K562 (cell line): ENCODE data around the gene C17orf50.

Experiments used
- ARID3A ChIP-seq: IDR thresholded peaks from 2 replicates; pipeline ENCODE4 v1.6.1; 2012; ENCODE audit warnings: low read depth, low read length, improper control_type of control experiment, borderline replicate concordance
- CEBPB ChIP-seq: fragments of 450-650 bp; IDR thresholded peaks from 2 replicates; pipeline ENCODE4 v1.6.1; 2016; ENCODE audit warnings: missing genetic modification characterization, missing compliant biosample characterization
- CTBP1 ChIP-seq: fragments of 450-650 bp; IDR thresholded peaks from 2 replicates; pipeline ENCODE4 v1.6.1; 2016; ENCODE audit warnings: borderline replicate concordance
- CUX1 ChIP-seq: fragments of 200-800 bp; sonication (Bioruptor generic); IDR thresholded peaks from 2 replicates; pipeline ENCODE4 v1.6.1; 2016; ENCODE audit warnings: missing genetic modification characterization, missing compliant biosample characterization
- GTF2F1 ChIP-seq: IDR thresholded peaks from 2 replicates; pipeline ENCODE4 v1.6.1; 2011; ENCODE audit warnings: low read depth, low read length, improper control_type of control experiment
- MAFF ChIP-seq: IDR thresholded peaks from 2 replicates; pipeline ENCODE4 v1.6.1; 2012; ENCODE audit warnings: low read length, improper control_type of control experiment
- MAX ChIP-seq: sonication (generic); formaldehyde crosslinking; IDR thresholded peaks from 2 replicates; pipeline ENCODE4 v1.9.0; 2022; ENCODE audit warnings: mild to moderate bottlenecking, missing genetic modification reagents
- POLR3G ChIP-seq: IDR thresholded peaks from 2 replicates; pipeline ENCODE4 v1.6.1; 2011; ENCODE audit not compliant: insufficient read length, insufficient replicate concordance; ENCODE audit errors: extremely low read depth
- SOX6 ChIP-seq: fragments of 450-650 bp; IDR thresholded peaks from 2 replicates; pipeline ENCODE4 v1.6.1; 2014; ENCODE audit warnings: mild to moderate bottlenecking
- STAG1 ChIP-seq: sonication (generic); formaldehyde crosslinking; IDR thresholded peaks from 2 replicates; pipeline ENCODE4 v1.5.0; 2020; ENCODE audit warnings: missing genetic modification reagents, borderline replicate concordance
- ZEB2 ChIP-seq: fragments of 450-650 bp; IDR thresholded peaks from 2 replicates; pipeline ENCODE4 v1.6.1; 2016
- ZFP30 ChIP-seq: fragments of 250-450 bp; sonication (Bioruptor Pico); IDR thresholded peaks from 2 replicates; pipeline ENCODE4 v1.8.0; 2022; ENCODE audit warnings: moderate library complexity, mild to moderate bottlenecking, inconsistent platforms, borderline replicate concordance

GRCh38 chr17:35766489-35766877 is 5.8 kb downstream of the C17orf50 start:
- TF ChIP-seq ZFP30 (no peak), CEBPB (tag) (no peak), ZEB2 (no peak), CTBP1 (no peak), ARID3A (no peak), GTF2F1 (no peak), CUX1 (CRISPR knock-in tag) (no peak), MAFF (no peak), MAX (CRISPR knock-in tag) (no peak), STAG1 (no peak), POLR3G (no peak), SOX6 (no peak)
